Loucy (cell line): ENCODE results near the gene HCST.

Source experiments
- CTCF ChIP-seq: fragments of 200-600 bp; sonication (generic); conservative IDR thresholded peaks from 2 replicates; pipeline ENCODE4 v1.5.1; 2014; ENCODE audit warnings: mild to moderate bottlenecking, antibody characterized with exemption, low read length
- EZH2phosphoT487 ChIP-seq: fragments of 200-600 bp; IDR thresholded peaks from 2 replicates; pipeline ENCODE4 v1.6.1; 2018; ENCODE audit warnings: antibody characterized with exemption, mild to moderate bottlenecking, moderate library complexity, borderline replicate concordance

DNA sequence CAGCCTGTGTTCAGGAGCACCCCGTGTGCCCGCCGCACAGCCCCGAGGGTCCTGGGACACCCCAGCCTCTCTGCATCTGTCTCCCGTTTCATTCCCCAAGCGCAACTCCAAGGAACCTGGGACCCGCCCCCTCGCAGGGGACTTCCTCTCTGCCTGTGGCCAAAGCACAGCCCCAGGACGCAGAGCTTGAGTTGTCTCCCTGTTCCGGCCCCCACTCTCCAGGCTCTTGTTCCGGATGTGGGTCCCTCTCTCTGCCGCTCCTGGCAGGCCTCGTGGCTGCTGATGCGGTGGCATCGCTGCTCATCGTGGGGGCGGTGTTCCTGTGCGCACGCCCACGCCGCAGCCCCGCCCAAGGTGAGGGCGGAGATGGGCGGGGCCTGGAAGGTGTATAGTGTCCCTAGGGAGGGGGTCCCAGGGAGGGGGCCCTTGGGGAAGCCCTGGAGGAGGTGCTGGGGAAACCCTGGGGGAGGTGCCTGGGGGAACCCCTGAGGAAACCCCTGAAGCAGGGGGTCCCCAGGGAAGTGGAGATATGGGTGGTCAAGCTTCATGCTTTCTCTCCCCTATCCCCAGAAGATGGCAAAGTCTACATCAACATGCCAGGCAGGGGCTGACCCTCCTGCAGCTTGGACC lies 1.3 kb downstream of the HCST start:
- no peak for TF ChIP-seq CTCF
- TF ChIP-seq EZH2phosphoT487, result no peak
